Hippocampal formation (tissue), 2 donors: ENCODE measurements around the gene RNF115.
"Not testable (repeated sequence)": the region's sequence is repeated elsewhere in the genome, so short reads cannot be mapped to it uniquely, and the experiment has no call there.

Source experiments
- DNase-seq, 2 donors: peaks; one replicate each; lab custom pipeline; 2025; lab: John Stamatoyannopoulos, UW

RNF115 gene

DNA sequence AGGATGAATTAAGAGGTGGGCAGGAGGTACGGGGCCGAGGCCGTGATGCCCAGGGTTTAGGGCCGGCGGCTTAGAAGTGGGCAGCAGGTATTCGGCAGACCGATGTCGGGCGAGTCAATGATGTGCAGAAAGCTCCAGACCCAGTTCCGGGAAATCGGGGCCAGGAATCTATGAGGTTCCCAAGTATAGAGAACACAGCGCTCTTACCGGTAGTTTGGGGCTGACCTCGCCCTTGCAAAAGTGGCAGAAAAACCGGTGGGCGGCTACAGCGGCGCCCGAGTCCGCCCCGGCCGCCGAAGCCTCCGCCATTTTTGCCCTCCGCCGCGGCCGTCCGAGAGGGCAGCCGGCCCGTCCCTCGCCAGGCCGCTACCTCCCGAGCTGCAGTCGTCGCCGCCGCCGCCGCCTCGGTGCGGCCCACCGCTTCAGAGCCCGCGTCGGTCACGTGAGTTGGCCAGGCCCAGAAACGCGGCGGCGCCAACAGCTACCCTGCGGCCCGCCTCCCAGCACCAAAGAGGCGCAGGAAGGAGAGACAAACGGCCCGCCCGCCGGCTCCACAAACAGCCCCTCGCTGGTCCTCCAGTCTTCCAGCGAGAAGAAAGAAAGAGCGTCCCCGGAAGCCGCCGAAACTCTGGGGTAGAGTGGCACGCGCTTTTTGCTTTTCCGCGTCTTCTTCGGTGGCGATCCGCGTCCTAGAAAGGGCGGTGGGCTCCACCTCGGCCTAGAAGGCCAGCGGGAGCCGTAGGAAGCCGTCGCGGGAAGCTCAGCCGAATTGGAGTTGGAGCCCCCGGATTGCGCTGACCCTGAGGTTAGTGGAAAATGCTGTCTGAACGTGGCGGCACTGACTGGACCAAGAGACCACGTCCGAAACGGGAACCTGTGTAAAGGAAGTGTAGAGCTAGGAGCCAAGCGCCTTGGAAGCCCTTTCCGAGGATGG is at the start of gene RNF115, which contains the start of gene POLR3C:
Gene RNF115, minus strand, starts transcription at position 531 of the 934 bp plus-strand sequence. Its CDS starts 222 bp downstream, at position 309.
Gene POLR3C, plus strand, starts transcription at position 636 of the 934 bp plus-strand sequence. CDS start 1,577 bp downstream, outside the sequence.
- peak; percentile 86 to 91 for DNase-seq

GRCh38 chr1:145871994-145872924 is 48.4 kb upstream of the RNF115 start:
- peak; percentile 41 to 73 for DNase-seq

DNA sequence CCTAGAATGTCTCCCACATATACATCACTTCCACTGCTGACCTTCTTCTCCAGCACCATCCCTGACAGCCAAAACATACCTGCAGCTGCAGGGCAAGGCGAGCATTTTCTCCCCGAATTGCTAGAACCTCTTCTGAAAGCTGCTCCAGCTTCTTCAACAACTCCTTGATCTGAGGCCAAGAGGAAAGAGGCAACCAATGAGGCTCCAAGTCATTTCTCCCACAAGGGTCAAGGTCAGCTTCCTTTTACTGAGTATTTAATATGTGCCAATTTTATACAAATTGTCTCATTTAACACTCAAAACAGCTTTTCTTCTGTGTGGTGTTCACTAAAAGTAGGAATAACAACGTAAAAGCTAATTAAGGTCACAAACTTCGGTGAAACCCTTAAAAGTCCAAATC is 44.3 kb upstream of the RNF115 start:
- no peak for DNase-seq

DNA sequence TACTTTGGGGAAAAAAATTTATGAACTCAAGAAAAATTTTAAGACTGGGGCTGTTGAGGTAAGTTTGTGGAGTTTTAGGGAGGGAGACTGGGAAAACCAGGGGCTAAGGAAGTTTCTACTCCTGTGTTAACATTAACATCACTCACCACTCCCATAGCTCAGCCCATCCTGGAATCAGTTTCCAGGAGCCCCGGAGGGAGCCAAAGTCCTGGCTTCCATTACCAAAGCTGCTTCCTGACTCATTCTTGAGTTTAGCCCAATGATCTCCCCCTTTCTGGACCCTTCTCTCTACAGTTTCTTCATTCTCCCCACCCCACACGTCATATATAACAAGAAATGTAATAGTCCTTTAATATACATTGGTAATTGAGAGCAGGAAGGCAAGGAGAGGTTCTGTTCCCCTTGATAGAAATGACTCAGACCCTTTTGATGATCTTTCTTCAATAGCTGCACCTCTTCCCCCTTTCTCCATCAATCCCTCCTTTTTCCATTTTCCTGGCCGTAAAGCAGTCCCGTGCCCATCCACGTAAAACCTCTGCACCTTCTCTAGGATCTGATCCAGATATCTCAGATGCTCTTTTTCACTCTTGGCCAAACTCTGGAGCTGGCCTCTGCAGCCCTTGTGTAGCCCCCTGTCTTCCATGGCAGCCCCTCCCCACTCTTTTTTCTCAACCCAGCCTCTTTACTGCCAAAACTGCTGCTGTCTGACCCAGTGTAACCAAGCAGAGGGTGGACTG is 39.6 kb upstream of the RNF115 start:
- no peak for DNase-seq

DNA sequence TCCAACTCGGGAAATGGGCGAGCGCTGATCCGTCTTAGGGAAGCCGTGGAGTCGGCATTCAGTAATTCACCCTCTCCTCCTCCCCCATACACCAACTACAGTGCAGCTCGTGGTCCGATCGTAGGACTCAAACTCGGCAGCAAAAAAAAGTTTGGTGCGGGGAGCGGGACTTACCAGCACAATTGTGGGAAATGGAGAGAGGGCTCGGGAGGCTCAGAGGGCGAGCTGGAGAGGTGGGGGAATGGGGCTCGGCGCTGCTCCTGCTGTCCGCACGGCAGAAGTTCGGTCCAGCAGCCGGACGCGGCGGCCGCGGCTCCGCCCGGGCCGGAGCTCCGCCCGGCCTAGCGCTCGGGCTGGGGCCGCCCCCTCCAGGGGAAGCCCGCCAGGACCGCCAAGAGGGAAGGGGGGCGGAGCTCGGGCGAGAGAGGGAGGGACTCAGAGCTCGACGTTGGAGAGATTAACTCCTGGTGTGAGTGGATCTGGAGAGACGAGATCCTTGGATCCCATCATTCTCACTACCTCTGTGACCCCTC is 35.7 kb upstream of the RNF115 start:
- peak; percentile 82 to 84 for DNase-seq

DNA sequence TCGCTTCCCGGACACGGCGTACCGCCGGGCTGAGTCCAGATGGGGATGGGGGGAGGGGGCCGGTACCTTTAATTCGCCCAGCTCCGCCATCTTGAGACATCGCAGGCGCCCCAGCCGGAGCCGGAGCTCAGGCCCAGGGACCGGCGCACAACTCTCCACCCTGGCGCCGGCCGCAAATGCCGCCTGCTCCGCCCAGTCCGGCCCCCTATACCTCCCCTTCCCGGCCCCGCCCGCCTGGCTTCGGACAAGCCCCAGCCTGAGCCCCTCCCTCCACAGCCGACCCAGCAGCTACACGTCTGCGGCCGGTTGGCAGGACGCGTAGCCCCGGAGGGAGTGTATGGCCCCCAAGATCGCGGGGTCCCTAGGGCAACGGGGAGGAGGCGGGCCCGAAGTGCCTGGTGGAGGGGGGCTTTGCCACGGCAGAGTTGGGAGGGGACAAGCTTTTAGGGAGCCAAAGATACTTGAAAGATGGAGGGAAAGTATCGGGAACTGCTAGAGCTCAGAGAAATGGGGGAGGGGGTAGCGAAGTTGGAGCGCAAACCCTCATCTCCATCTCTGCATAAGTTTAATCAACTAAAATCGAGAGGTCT is 35.1 kb upstream of the RNF115 start, which contains the start of gene PIAS3:
Gene PIAS3, minus strand, starts transcription at position 181 of the 590 bp plus-strand sequence. Its CDS starts 91 bp downstream, at position 90.
- peak; percentile 84 to 92 for DNase-seq

- DNase-seq: peak in 1 of 2 donors; percentile 37
These were observed 34.5 kb upstream of the RNF115 start for GRCh38 chr1:145858238-145858900.

DNA sequence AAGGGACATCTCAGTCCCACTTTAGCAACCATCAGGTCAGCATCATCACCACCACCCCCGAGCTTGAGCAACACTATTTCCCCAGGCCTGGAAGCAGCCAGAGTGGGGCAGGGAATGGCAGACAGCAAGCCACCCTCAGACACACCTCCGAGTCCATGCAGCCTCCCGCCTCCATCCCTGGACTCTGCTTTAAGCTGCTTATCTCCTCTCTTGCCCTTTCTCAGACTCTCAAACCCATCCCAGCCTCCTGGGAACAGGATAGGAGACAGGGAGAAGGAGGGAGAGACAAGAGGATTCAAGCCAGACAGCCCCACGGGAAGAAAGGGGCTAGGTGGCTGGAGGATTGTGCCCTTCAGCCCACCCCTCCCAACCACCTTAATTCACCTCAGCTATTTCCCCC is 33.3 kb upstream of the RNF115 start:
- no peak for DNase-seq

GRCh38 chr1:145855426-145855948 is 31.6 kb upstream of the RNF115 start:
- DNase-seq: no peak

DNA sequence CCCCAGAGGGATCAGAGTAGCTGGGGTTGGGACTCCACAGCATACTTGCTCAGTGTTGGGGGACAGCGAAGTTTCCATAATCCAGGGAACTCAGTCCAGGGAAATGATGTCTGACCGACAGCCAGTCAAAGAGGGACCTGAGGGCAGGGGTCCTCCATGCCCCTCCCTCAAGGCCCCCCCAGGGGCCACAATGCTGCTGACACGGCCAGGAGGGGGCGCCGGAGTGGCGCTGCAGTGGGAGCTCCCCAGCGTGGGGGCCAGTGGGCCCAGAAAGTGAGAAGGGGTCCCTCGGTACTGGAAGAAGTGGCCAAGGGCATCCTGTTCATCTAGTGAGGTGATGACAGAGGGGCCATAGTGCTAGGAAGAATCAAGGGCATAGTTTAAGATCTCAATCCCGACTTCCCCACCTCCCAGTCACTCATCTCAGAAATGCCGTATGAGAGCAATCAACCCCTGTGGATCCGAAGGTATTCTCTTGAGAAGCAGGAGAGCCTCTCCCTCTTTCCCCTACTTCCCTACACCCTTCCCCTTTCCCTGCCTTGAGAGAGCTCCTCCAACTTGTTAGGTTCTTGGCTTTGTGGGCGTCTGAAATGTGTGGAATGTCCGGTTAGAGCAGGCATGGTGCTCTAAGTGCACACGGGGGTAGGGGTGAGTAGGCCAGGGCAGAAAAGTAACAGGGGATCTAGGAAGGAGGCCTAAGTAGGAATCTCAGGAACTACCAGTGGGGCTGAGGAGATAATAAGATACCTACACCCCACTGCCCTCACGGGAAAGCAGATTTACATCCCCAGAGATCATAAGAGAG is 25.7 kb upstream of the RNF115 start:
- DNase-seq: no peak

- DNase-seq: no peak
These were observed 23.9 kb upstream of the RNF115 start for GRCh38 chr1:145847827-145848226.

GRCh38 chr1:145846201-145846612 is 22.3 kb upstream of the RNF115 start:
- no peak for DNase-seq

DNA sequence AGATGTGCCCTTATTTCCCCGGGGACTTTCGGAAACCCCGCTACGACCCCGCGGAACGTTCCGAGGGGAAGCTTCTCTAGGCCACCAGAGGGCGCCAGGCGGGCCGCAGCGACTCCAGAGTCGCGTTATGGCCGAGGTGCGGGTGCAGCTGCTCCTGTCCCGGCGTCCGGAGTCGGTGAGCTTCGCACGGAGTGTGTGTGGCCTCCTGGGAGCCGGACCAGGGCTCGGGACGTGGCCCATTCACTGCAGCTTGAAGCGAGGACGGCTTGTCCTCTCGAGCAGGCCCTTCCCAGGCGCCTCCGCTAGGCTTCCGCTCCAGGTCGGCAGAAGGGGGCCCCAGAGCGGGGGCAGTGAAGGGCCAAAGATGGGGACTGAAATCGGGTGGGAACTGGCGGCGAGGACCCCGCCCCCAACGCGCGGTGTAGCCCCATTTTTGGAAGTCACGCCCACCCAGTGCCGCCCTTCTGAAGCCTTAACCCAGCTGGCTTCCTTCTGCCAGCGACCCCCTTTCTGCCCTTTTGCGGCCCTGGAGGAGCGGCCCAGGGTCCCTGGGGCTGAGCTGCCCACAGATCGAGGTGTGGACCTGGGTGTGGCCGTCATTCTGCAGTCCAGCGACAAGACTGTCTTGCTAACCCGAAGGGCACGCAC is 21.7 kb upstream of the RNF115 start, which contains the start of gene NUDT17:
Gene NUDT17, plus strand, starts transcription at position 117 of the 648 bp plus-strand sequence. Its CDS starts 11 bp downstream, at position 128.
- peak; percentile 51 to 57 for DNase-seq

GRCh38 chr1:145845144-145845513 is 21.2 kb upstream of the RNF115 start:
- no peak for DNase-seq

GRCh38 chr1:145843031-145843430 is 19.1 kb upstream of the RNF115 start:
- DNase-seq: peak in 1 of 2 donors; percentile 39

GRCh38 chr1:145837656-145838055 is 13.8 kb upstream of the RNF115 start:
- DNase-seq: no peak

DNA sequence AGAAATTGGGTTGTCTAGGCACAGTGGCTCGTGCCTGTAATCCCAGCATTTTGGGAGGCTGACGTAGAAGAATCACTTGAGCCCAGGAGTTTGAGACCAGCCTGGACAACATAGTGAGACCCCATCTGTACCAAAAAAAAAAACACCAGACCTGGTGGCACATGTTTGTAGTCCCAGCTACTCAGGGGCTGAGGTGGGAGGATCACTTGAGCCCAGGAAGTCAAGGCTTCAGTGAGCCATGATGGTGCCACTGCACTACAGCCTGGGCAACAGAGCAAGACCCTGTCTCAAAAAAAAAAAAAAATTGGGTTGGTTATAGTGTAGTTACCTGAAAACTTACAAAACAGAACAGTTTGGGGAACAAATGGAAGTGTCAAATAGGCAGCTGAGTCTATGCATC is 6.9 kb upstream of the RNF115 start:
- DNase-seq: not testable (repeated sequence)

- no peak for DNase-seq
These were observed 4.6 kb upstream of the RNF115 start for GRCh38 chr1:145828367-145829026.
